ENCODE data around the gene PRKCB. TPM values are rescaled to one million over a fixed set of nuclear protein-coding genes. Genes with fewer than 3 reads are reported as not detected.

Gene PRKCB
- total RNA-seq, 2 experiments from 2014 or later, result 21.0 to 51.6 TPM

DNA sequence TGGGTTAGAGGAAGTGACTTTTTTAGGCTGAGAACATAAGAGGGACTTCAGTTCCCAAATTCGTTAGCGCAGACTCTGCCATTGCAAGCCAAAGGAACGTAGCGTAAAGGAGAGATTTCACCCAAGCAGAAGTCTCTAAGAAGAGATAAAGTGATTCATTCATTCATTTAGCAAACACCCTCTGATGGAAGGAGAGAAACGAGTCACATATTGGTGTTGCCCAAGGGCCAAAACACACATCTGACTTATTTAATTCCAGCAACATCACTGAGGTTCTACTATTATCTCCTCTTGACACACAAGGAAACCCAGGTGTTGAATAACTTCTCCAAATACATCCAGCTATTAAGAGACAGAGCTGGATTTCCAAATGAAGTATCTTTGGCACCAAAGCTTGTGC lies 334.6 kb downstream of the PRKCB start:
- no peaks in the 10 kb centered on the region for H4K20me1 ChIP-seq (ENCODE audit: insufficient read depth, low read length)
- H3K9me2 ChIP-seq (ENCODE audit: insufficient read depth, low read length), result no peaks in the 10 kb centered on the region
- no peaks in the 10 kb centered on the region for H3K79me2 ChIP-seq (ENCODE audit: insufficient read depth, low read depth, low read length)
- H3K4me1 ChIP-seq (ENCODE audit: insufficient read depth, low read length, poor library complexity, severe bottlenecking), result no peaks in the 10 kb centered on the region
- CTCF ChIA-PET (ENCODE audit: unreplicated experiment), result no interaction called here
- no peak overlapping the region for H3K27ac ChIP-seq (ENCODE audit: low read depth, low read length, poor library complexity, severe bottlenecking)
- no peak for DNase-seq (ENCODE audit: low spot score)
- H3K4me3 ChIP-seq (ENCODE audit: low read depth, low read length, poor library complexity, severe bottlenecking), result no peak overlapping the region
- H3K9me3 ChIP-seq (ENCODE audit: low read length), result no peaks in the 10 kb centered on the region
- POLR2A ChIA-PET, result interaction anchor here (0.6 kb wide), 1 partner anchor 19 kb away, joined by 3 read pairs; no protein-coding TSS in a partner anchor
- intact Hi-C loops (cut with micrococcal nuclease; ENCODE audit: unreplicated experiment), result no loop called here
- no TSS peak for BruUV-seq (replicated peaks)
- no peak for TF ChIP-seq EZH2phosphoT487 (IDR thresholded peaks at IDR 0.05; ENCODE audit: borderline replicate concordance, low read depth, low read length)
- TF ChIP-seq, protein P1, sequence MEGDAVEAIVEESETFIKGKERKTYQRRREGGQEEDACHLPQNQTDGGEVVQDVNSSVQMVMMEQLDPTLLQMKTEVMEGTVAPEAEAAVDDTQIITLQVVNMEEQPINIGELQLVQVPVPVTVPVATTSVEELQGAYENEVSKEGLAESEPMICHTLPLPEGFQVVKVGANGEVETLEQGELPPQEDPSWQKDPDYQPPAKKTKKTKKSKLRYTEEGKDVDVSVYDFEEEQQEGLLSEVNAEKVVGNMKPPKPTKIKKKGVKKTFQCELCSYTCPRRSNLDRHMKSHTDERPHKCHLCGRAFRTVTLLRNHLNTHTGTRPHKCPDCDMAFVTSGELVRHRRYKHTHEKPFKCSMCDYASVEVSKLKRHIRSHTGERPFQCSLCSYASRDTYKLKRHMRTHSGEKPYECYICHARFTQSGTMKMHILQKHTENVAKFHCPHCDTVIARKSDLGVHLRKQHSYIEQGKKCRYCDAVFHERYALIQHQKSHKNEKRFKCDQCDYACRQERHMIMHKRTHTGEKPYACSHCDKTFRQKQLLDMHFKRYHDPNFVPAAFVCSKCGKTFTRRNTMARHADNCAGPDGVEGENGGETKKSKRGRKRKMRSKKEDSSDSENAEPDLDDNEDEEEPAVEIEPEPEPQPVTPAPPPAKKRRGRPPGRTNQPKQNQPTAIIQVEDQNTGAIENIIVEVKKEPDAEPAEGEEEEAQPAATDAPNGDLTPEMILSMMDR (conservative IDR thresholded peaks at IDR 0.05; ENCODE audit: low read length), result no peak
- no peak overlapping the region for H2AFZ ChIP-seq (ENCODE audit: low read length)
- H3K36me3 ChIP-seq (ENCODE audit: insufficient read depth, low read length), result no peaks in the 10 kb centered on the region
- H3K4me2 ChIP-seq (ENCODE audit: low read length), result no peak overlapping the region

GRCh38 chr16:24174504-24174903 lies 338.7 kb downstream of the PRKCB start:
- intact Hi-C loops (cut with micrococcal nuclease; ENCODE audit: unreplicated experiment), result no loop called here
- Histone ChIP-seq H3K9me2 (ENCODE audit: insufficient read depth, low read length) (no peaks in the 10 kb centered on the region), H3K9me3 (ENCODE audit: low read length) (no peaks in the 10 kb centered on the region), H3K79me2 (ENCODE audit: insufficient read depth, low read depth, low read length) (no peaks in the 10 kb centered on the region), H4K20me1 (ENCODE audit: insufficient read depth, low read length) (no peaks in the 10 kb centered on the region), H3K36me3 (ENCODE audit: insufficient read depth, low read length) (no peaks in the 10 kb centered on the region), H3K4me3 (ENCODE audit: low read depth, low read length, poor library complexity, severe bottlenecking) (no peak overlapping the region), H3K27ac (ENCODE audit: low read depth, low read length, poor library complexity, severe bottlenecking) (no peak overlapping the region), H3K4me1 (ENCODE audit: insufficient read depth, low read length, poor library complexity, severe bottlenecking) (no peaks in the 10 kb centered on the region), H3K4me2 (ENCODE audit: low read length) (no peak overlapping the region), H2AFZ (ENCODE audit: low read length) (no peak overlapping the region)
- no TSS peak for BruUV-seq (replicated peaks)
- ChIA-PET POLR2A (interaction anchor here (1.0 kb wide), 1 partner anchor 601 kb away, joined by 3 read pairs; no protein-coding TSS in a partner anchor), CTCF (ENCODE audit: unreplicated experiment) (no interaction called here)
- TF ChIP-seq, protein P1 (conservative IDR thresholded peaks at IDR 0.05; ENCODE audit: low read length), result no peak
- no peak for TF ChIP-seq EZH2phosphoT487 (IDR thresholded peaks at IDR 0.05; ENCODE audit: borderline replicate concordance, low read depth, low read length)
- no peak for DNase-seq (ENCODE audit: low spot score)

DNA sequence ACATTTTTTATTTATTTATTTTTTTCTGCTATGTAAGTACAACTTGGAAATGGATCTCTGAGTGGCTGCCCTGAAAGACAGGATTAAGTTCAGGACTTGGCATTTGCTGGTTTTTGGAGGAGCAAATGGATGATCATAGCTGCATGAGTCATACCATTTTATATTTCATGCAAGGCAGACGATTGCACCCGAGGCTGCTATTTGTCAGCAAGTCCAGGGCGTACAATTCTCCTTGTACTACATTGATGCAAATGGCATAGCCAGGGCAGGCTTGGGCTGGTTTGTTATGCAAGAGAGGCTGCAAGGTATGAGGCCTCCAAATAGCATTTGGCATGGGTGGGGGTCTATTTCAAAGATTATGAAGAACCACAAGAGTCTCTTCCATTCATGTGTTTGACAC lies 339.2 kb downstream of the PRKCB start:
- Histone ChIP-seq H3K36me3 (ENCODE audit: insufficient read depth, low read length) (no peaks in the 10 kb centered on the region), H4K20me1 (ENCODE audit: insufficient read depth, low read length) (no peaks in the 10 kb centered on the region), H3K79me2 (ENCODE audit: insufficient read depth, low read depth, low read length) (no peaks in the 10 kb centered on the region), H3K9me3 (ENCODE audit: low read length) (no peaks in the 10 kb centered on the region), H3K4me2 (ENCODE audit: low read length) (no peak overlapping the region), H2AFZ (ENCODE audit: low read length) (no peak overlapping the region), H3K4me3 (ENCODE audit: low read depth, low read length, poor library complexity, severe bottlenecking) (no peak overlapping the region), H3K9me2 (ENCODE audit: insufficient read depth, low read length) (no peaks in the 10 kb centered on the region), H3K4me1 (ENCODE audit: insufficient read depth, low read length, poor library complexity, severe bottlenecking) (no peaks in the 10 kb centered on the region), H3K27ac (ENCODE audit: low read depth, low read length, poor library complexity, severe bottlenecking) (no peak overlapping the region)
- no peak for DNase-seq (ENCODE audit: low spot score)
- CTCF ChIA-PET (ENCODE audit: unreplicated experiment), result no interaction called here
- TF ChIP-seq, protein P1 (conservative IDR thresholded peaks at IDR 0.05; ENCODE audit: low read length), result no peak
- TF ChIP-seq EZH2phosphoT487 (IDR thresholded peaks at IDR 0.05; ENCODE audit: borderline replicate concordance, low read depth, low read length), result no peak
- no TSS peak for BruUV-seq (replicated peaks)
- POLR2A ChIA-PET, result interaction anchor here (1.0 kb wide), 1 partner anchor 601 kb away, joined by 3 read pairs; no protein-coding TSS in a partner anchor
- intact Hi-C loops (cut with micrococcal nuclease; ENCODE audit: unreplicated experiment), result no loop called here

All from OCI-LY7 (cell line).